ENCODE data around the gene HS6ST3.
"Not testable (repeated sequence)": the region's sequence is repeated elsewhere in the genome, so short reads cannot be mapped to it uniquely, and the experiment has no call there.

HS6ST3 gene

GRCh38 chr13:96089749-96090239 is at the start of gene HS6ST3:
TSS of gene HS6ST3 (plus strand) at chr13:96090107.
- Histone ChIP-seq H3K9me3 (ENCODE audit: low read depth, low read length) (no peaks in the 10 kb centered on the region), H3K27ac (no peak within 1 kb of the TSS), H3K4me3 (peak within 1 kb of the TSS; percentile 72), H3K36me3 (ENCODE audit: insufficient read depth, low read length) (no peaks in the 10 kb centered on the region), H3K9ac (ENCODE audit: insufficient read length) (no peak within 1 kb of the TSS)
- TF ChIP-seq EZH2 (IDR thresholded peaks at IDR 0.05) (peak; percentile 77), FOXP2 (optimal IDR thresholded peaks at IDR 0.05; ENCODE audit: control extremely low read depth, extremely low read length, insufficient read depth) (no peak)
- no peak for DNase-seq (ENCODE audit: low read depth, low spot score)

GRCh38 chr13:96041326-96042110 is 48.4 kb upstream of the HS6ST3 start:
- H3K9me3 ChIP-seq (ENCODE audit: low read depth, low read length): no peaks in the 10 kb centered on the region
- H3K36me3 ChIP-seq (ENCODE audit: insufficient read depth, low read length): no peaks in the 10 kb centered on the region
- DNase-seq (ENCODE audit: low read depth, low spot score): no peak
- TF ChIP-seq POLR2AphosphoS5 (IDR thresholded peaks at IDR 0.05; ENCODE audit: borderline replicate concordance, low read depth, low read length) (no peak), EZH2 (IDR thresholded peaks at IDR 0.05) (no peak), FOXP2 (optimal IDR thresholded peaks at IDR 0.05; ENCODE audit: control extremely low read depth, extremely low read length, insufficient read depth) (no peak)
- no peak overlapping the region for H3K9ac ChIP-seq (ENCODE audit: insufficient read length)
- no peak overlapping the region for H3K4me3 ChIP-seq
- no peak overlapping the region for H3K27ac ChIP-seq

GRCh38 chr13:96044238-96044637 is 45.7 kb upstream of the HS6ST3 start:
- no peak overlapping the region for H3K4me3 ChIP-seq
- no peak overlapping the region for H3K27ac ChIP-seq
- H3K36me3 ChIP-seq (ENCODE audit: insufficient read depth, low read length): no peaks in the 10 kb centered on the region
- no peaks in the 10 kb centered on the region for H3K9me3 ChIP-seq (ENCODE audit: low read depth, low read length)
- no peak for TF ChIP-seq POLR2AphosphoS5 (IDR thresholded peaks at IDR 0.05; ENCODE audit: borderline replicate concordance, low read depth, low read length)
- no peak for TF ChIP-seq FOXP2 (optimal IDR thresholded peaks at IDR 0.05; ENCODE audit: control extremely low read depth, extremely low read length, insufficient read depth)
- no peak for TF ChIP-seq EZH2 (IDR thresholded peaks at IDR 0.05)
- no peak for DNase-seq (ENCODE audit: low read depth, low spot score)
- no peak overlapping the region for H3K9ac ChIP-seq (ENCODE audit: insufficient read length)

- DNase-seq (ENCODE audit: low read depth, low spot score); H3K36me3 ChIP-seq (ENCODE audit: insufficient read depth, low read length); H3K4me3 ChIP-seq; H3K9ac ChIP-seq (ENCODE audit: insufficient read length); H3K27ac ChIP-seq; H3K9me3 ChIP-seq (ENCODE audit: low read depth, low read length): not testable (repeated sequence)
Observed at GRCh38 chr13:96046449-96047126, 43.3 kb upstream of the HS6ST3 start.

GRCh38 chr13:96050955-96051354 is 39.0 kb upstream of the HS6ST3 start:
- H3K36me3 ChIP-seq (ENCODE audit: insufficient read depth, low read length); H3K9ac ChIP-seq (ENCODE audit: insufficient read length): not testable (repeated sequence)

GRCh38 chr13:96051491-96051890 is 38.4 kb upstream of the HS6ST3 start:
- not testable (repeated sequence) for H3K9me3 ChIP-seq (ENCODE audit: low read depth, low read length); DNase-seq (ENCODE audit: low read depth, low spot score); H3K36me3 ChIP-seq (ENCODE audit: insufficient read depth, low read length); H3K9ac ChIP-seq (ENCODE audit: insufficient read length); H3K4me3 ChIP-seq; H3K27ac ChIP-seq

More at GRCh38 chr13:96050955-96051354, 39.0 kb upstream of the HS6ST3 start:
- not testable (repeated sequence) for H3K27ac ChIP-seq; DNase-seq (ENCODE audit: low read depth, low spot score); H3K4me3 ChIP-seq; H3K9me3 ChIP-seq (ENCODE audit: low read depth, low read length)

- not testable (repeated sequence) for H3K27ac ChIP-seq; DNase-seq (ENCODE audit: low read depth, low spot score); H3K4me3 ChIP-seq; H3K9me3 ChIP-seq (ENCODE audit: low read depth, low read length); H3K9ac ChIP-seq (ENCODE audit: insufficient read length); H3K36me3 ChIP-seq (ENCODE audit: insufficient read depth, low read length)
Observed at GRCh38 chr13:96051946-96052345, 38.0 kb upstream of the HS6ST3 start.

GRCh38 chr13:96052656-96053002 is 37.3 kb upstream of the HS6ST3 start:
- Histone ChIP-seq H3K9ac (ENCODE audit: insufficient read length) (no peak overlapping the region), H3K27ac (no peak overlapping the region), H3K4me3 (peak overlapping the region; percentile 64), H3K36me3 (ENCODE audit: insufficient read depth, low read length) (no peaks in the 10 kb centered on the region), H3K9me3 (ENCODE audit: low read depth, low read length) (no peaks in the 10 kb centered on the region)
- TF ChIP-seq EZH2 (IDR thresholded peaks at IDR 0.05) (peak; percentile 9), POLR2AphosphoS5 (IDR thresholded peaks at IDR 0.05; ENCODE audit: borderline replicate concordance, low read depth, low read length) (no peak), FOXP2 (optimal IDR thresholded peaks at IDR 0.05; ENCODE audit: control extremely low read depth, extremely low read length, insufficient read depth) (no peak)
- DNase-seq (ENCODE audit: low read depth, low spot score): no peak

- no peaks in the 10 kb centered on the region for H3K9me3 ChIP-seq (ENCODE audit: low read depth, low read length)
- no peak for DNase-seq (ENCODE audit: low read depth, low spot score)
- peak within 1 kb of the TSS; percentile 64 for H3K4me3 ChIP-seq
- no peaks in the 10 kb centered on the region for H3K36me3 ChIP-seq (ENCODE audit: insufficient read depth, low read length)
- H3K9ac ChIP-seq (ENCODE audit: insufficient read length): no peak within 1 kb of the TSS
- TF ChIP-seq POLR2AphosphoS5 (IDR thresholded peaks at IDR 0.05; ENCODE audit: borderline replicate concordance, low read depth, low read length) (peak; percentile 57), FOXP2 (optimal IDR thresholded peaks at IDR 0.05; ENCODE audit: control extremely low read depth, extremely low read length, insufficient read depth) (no peak), EZH2 (IDR thresholded peaks at IDR 0.05) (peak; percentile 3)
- H3K27ac ChIP-seq: no peak within 1 kb of the TSS
Observed at GRCh38 chr13:96053003-96053703, 36.8 kb upstream of the HS6ST3 start, which contains the start of gene UGGT2. TSS of gene UGGT2 (minus strand) at chr13:96053401. CDS start at chr13:96053312, 89 bp downstream.
